Measurements from ENCODE around the gene RECQL5.

GRCh38 chr17:75630071-75630917, 36.7 kb downstream of the RECQL5 start:
- TF ChIP-seq CTCF (optimal IDR thresholded peaks at IDR 0.05 in 1 of 3, IDR thresholded peaks at IDR 0.05 in 1 of 3, conservative IDR thresholded peaks at IDR 0.05 in 1 of 3; ENCODE audit: extremely low read depth in 1 of 3, insufficient read depth in 2 of 3, low read length in 3 of 3), result no peak
- TF ChIP-seq EZH2 (IDR thresholded peaks at IDR 0.05; ENCODE audit: low read length), result no peak
